HepG2 (cell line): Measurements from ENCODE around the gene ACACA.

Source experiments
- CBX1 ChIP-seq: IDR thresholded peaks from one replicate; pipeline ENCODE4 v1.6.1; 2016; ENCODE audit warnings: antibody characterized with exemption, low read depth
- POLR2AphosphoS5 ChIP-seq: IDR thresholded peaks from 2 replicates; pipeline ENCODE4 v1.6.1; 2012; ENCODE audit warnings: low read depth, low read length
- ZNF274 ChIP-seq: sonication (generic); formaldehyde crosslinking; IDR thresholded peaks from 2 replicates; pipeline ENCODE4 v1.5.1; 2020; ENCODE audit warnings: mild to moderate bottlenecking, missing genetic modification reagents
- ZNF343 ChIP-seq: sonication (generic); formaldehyde crosslinking; IDR thresholded peaks from 2 replicates; pipeline ENCODE4 v1.4.0; 2020; ENCODE audit warnings: mild to moderate bottlenecking, missing genetic modification reagents

- no peak for TF ChIP-seq POLR2AphosphoS5
- no peak for TF ChIP-seq ZNF343 (CRISPR knock-in tag)
- no peak for TF ChIP-seq ZNF274 (CRISPR knock-in tag)
- TF ChIP-seq CBX1: no peak
Measured at GRCh38 chr17:37425268-37425667, 18.6 kb upstream of the ACACA start.
